Measurements from ENCODE around the gene SPO11. TPM values are rescaled to one million over a fixed set of nuclear protein-coding genes. Genes with fewer than 3 reads are reported as not detected.

The SPO11 gene
- total RNA-seq, 1 experiment from 2014 or later = not detected

- no peak for ATAC-seq
- Histone ChIP-seq H3K27me3 (ENCODE audit: insufficient read depth, low read length) (peaks cover 19% of the 10 kb centered on the region), H3K4me1 (ENCODE audit: control insufficient read depth in 1 of 2, insufficient read depth in 2 of 2, low read length in 2 of 2) (no peaks in the 10 kb centered on the region; a peak in 1 of 4 replicates), H3K9me3 (ENCODE audit: control insufficient read depth in 1 of 2, insufficient read depth in 1 of 2, low read depth in 1 of 2, low read length in 2 of 2) (no peaks in the 10 kb centered on the region), H3K9me2 (ENCODE audit: insufficient read depth) (no peaks in the 10 kb centered on the region), H3K27ac (ENCODE audit: low read depth, low read length) (no peak overlapping the region), H3K79me2 (ENCODE audit: insufficient read depth, low read length) (no peaks in the 10 kb centered on the region), H2AFZ (ENCODE audit: low read depth, low read length, poor library complexity, severe bottlenecking) (no peak overlapping the region), H3K9ac (ENCODE audit: low read length) (no peak overlapping the region), H4K20me1 (ENCODE audit: insufficient read depth) (no peaks in the 10 kb centered on the region), H3K4me2 (ENCODE audit: low read length) (no peak overlapping the region), H3K36me3 (ENCODE audit: control insufficient read depth in 1 of 2, insufficient read depth in 2 of 2, low read length in 2 of 2) (no peaks in the 10 kb centered on the region), H3K4me3 (replicated peaks in 1 of 2; ENCODE audit: low read depth in 1 of 2, low read length in 2 of 2) (no peak overlapping the region)
- TF ChIP-seq CTCF (IDR thresholded peaks at IDR 0.05 in 2 of 3, conservative IDR thresholded peaks at IDR 0.05 in 1 of 3; ENCODE audit: borderline replicate concordance in 1 of 3, insufficient read depth in 1 of 3, low read depth in 2 of 3, low read length in 2 of 3) = peak in 2 of 3 experiments; percentile 29 to 31; a peak in 2 of 6 replicates
- TF ChIP-seq RAD21 (IDR thresholded peaks at IDR 0.05; ENCODE audit: low read depth) = peak; percentile 50
- TF ChIP-seq ZFX (IDR thresholded peaks at IDR 0.05) = no peak
- TF ChIP-seq, protein P1, sequence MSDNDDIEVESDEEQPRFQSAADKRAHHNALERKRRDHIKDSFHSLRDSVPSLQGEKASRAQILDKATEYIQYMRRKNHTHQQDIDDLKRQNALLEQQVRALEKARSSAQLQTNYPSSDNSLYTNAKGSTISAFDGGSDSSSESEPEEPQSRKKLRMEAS (IDR thresholded peaks at IDR 0.05) = no peak
- no peak for TF ChIP-seq ATF3 (IDR thresholded peaks at IDR 0.05)
- TF ChIP-seq EZH2phosphoT487 (IDR thresholded peaks at IDR 0.05; ENCODE audit: borderline replicate concordance) = no peak
- ChIA-PET RAD21 (ENCODE audit: low non-redundant PET in 1 of 2, low total read pairs in 2 of 2, uncharacterized antibody in 2 of 2, unreplicated experiment in 2 of 2) (no interaction called here), CTCF (interaction anchor here (1.1 to 1.3 kb wide), 2 partner anchors 11 to 244 kb away, joined by 3 to 8 read pairs; no protein-coding TSS in a partner anchor), POLR2A (no interaction called here)
- no TSS peak for BruUV-seq (replicated peaks)
- intact Hi-C loops (cut with micrococcal nuclease) = no loop called here
- no peak for DNase-seq (ENCODE audit: low read depth, low spot score)
Observed at GRCh38 chr20:57335392-57335791, 5.8 kb downstream of the SPO11 start.

- ChIA-PET RAD21 (ENCODE audit: low non-redundant PET in 1 of 2, low total read pairs in 2 of 2, uncharacterized antibody in 2 of 2, unreplicated experiment in 2 of 2) (no interaction called here), POLR2A (no interaction called here), CTCF (interaction anchor here (1.0 to 1.1 kb wide), 2 partner anchors 9 to 250 kb away, joined by 4 read pairs; no protein-coding TSS in a partner anchor)
- no peak for ATAC-seq
- Histone ChIP-seq H3K27me3 (ENCODE audit: insufficient read depth, low read length) (no peaks in the 10 kb centered on the region), H3K9me3 (ENCODE audit: control insufficient read depth in 1 of 2, insufficient read depth in 1 of 2, low read depth in 1 of 2, low read length in 2 of 2) (no peaks in the 10 kb centered on the region), H3K9ac (ENCODE audit: low read length) (no peak overlapping the region), H3K27ac (ENCODE audit: low read depth, low read length) (no peak overlapping the region), H2AFZ (ENCODE audit: low read depth, low read length, poor library complexity, severe bottlenecking) (no peak overlapping the region), H3K4me2 (ENCODE audit: low read length) (no peak overlapping the region), H3K4me3 (replicated peaks in 1 of 2; ENCODE audit: low read depth in 1 of 2, low read length in 2 of 2) (no peak overlapping the region), H3K79me2 (ENCODE audit: insufficient read depth, low read length) (no peaks in the 10 kb centered on the region), H3K4me1 (ENCODE audit: control insufficient read depth in 1 of 2, insufficient read depth in 2 of 2, low read length in 2 of 2) (no peaks in the 10 kb centered on the region), H3K36me3 (ENCODE audit: control insufficient read depth in 1 of 2, insufficient read depth in 2 of 2, low read length in 2 of 2) (no peaks in the 10 kb centered on the region), H4K20me1 (ENCODE audit: insufficient read depth) (no peaks in the 10 kb centered on the region), H3K9me2 (ENCODE audit: insufficient read depth) (no peaks in the 10 kb centered on the region)
- TF ChIP-seq ZNF274 (IDR thresholded peaks at IDR 0.05; ENCODE audit: low read depth, low read length) (no peak), FOSL1 (IDR thresholded peaks at IDR 0.05; ENCODE audit: low read depth) (no peak), POLR2A (IDR thresholded peaks at IDR 0.05; ENCODE audit: borderline replicate concordance, extremely low read depth, insufficient read depth, insufficient read length) (no peak), EZH2 (IDR thresholded peaks at IDR 0.05) (no peak), YY1 (IDR thresholded peaks at IDR 0.05; ENCODE audit: extremely low read depth, insufficient replicate concordance, low read depth, low read length) (no peak), ATF3 (IDR thresholded peaks at IDR 0.05) (no peak), EZH2phosphoT487 (IDR thresholded peaks at IDR 0.05; ENCODE audit: borderline replicate concordance) (no peak), ZBTB33 (IDR thresholded peaks at IDR 0.05; ENCODE audit: extremely low read depth, insufficient replicate concordance, low read length) (no peak), SP1 (IDR thresholded peaks at IDR 0.05; ENCODE audit: low read depth) (no peak)
- TF ChIP-seq, protein P1 (IDR thresholded peaks at IDR 0.05) = no peak
- intact Hi-C loops (cut with micrococcal nuclease) = no loop called here
- no TSS peak for BruUV-seq (replicated peaks)
- DNase-seq (ENCODE audit: low read depth, low spot score) = no peak
Observed at GRCh38 chr20:57341663-57342062, 12.1 kb downstream of the SPO11 start.
